Measurements from ENCODE around the gene UBE2V1. TPM values are rescaled to one million over a fixed set of nuclear protein-coding genes. Genes with fewer than 3 reads are reported as not detected.

Gene UBE2V1
- total RNA-seq, 1 donor from 2014 or later = 83.2 TPM

GRCh38 chr20:50032955-50033666 is 79.8 kb downstream of the UBE2V1 start:
- Histone ChIP-seq H3K4me3 (no peak overlapping the region), H3K9me3 (no peaks in the 10 kb centered on the region), H3K27ac (peak overlapping the region; percentile 66), H3K36me3 (no peaks in the 10 kb centered on the region), H3K4me1 (peaks cover 22% of the 10 kb centered on the region), H3K27me3 (no peaks in the 10 kb centered on the region)
- ATAC-seq (no peak), DNase-seq (no peak)
- TF ChIP-seq, protein P1, sequence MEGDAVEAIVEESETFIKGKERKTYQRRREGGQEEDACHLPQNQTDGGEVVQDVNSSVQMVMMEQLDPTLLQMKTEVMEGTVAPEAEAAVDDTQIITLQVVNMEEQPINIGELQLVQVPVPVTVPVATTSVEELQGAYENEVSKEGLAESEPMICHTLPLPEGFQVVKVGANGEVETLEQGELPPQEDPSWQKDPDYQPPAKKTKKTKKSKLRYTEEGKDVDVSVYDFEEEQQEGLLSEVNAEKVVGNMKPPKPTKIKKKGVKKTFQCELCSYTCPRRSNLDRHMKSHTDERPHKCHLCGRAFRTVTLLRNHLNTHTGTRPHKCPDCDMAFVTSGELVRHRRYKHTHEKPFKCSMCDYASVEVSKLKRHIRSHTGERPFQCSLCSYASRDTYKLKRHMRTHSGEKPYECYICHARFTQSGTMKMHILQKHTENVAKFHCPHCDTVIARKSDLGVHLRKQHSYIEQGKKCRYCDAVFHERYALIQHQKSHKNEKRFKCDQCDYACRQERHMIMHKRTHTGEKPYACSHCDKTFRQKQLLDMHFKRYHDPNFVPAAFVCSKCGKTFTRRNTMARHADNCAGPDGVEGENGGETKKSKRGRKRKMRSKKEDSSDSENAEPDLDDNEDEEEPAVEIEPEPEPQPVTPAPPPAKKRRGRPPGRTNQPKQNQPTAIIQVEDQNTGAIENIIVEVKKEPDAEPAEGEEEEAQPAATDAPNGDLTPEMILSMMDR (IDR thresholded peaks at IDR 0.05) = no peak
- intact Hi-C loops (cut with DNase I) = no loop called here

Other genes with a start within 250 kb of the UBE2V1 start
- gene SPATA2, start 197.6 kb downstream of the UBE2V1 start, total RNA-seq = 8.7 TPM
- 74.7 TPM for gene RNF114, start 176.8 kb downstream of the UBE2V1 start, total RNA-seq
- 10.6 TPM for gene SNAI1, start 130.2 kb downstream of the UBE2V1 start, total RNA-seq
- 31.3 TPM for gene PEDS1, start 40.6 kb upstream of the UBE2V1 start, total RNA-seq
- 271 TPM for gene CEBPB, start 77.7 kb upstream of the UBE2V1 start, total RNA-seq

All from upper lobe of right lung (tissue), 1 donor.